ENCODE results near the gene ANKRD13C.
"Not testable (repeated sequence)": the region's sequence is repeated elsewhere in the genome, so short reads cannot be mapped to it uniquely, and the experiment has no call there.

The ANKRD13C gene, protein sequence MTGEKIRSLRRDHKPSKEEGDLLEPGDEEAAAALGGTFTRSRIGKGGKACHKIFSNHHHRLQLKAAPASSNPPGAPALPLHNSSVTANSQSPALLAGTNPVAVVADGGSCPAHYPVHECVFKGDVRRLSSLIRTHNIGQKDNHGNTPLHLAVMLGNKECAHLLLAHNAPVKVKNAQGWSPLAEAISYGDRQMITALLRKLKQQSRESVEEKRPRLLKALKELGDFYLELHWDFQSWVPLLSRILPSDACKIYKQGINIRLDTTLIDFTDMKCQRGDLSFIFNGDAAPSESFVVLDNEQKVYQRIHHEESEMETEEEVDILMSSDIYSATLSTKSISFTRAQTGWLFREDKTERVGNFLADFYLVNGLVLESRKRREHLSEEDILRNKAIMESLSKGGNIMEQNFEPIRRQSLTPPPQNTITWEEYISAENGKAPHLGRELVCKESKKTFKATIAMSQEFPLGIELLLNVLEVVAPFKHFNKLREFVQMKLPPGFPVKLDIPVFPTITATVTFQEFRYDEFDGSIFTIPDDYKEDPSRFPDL

DNA sequence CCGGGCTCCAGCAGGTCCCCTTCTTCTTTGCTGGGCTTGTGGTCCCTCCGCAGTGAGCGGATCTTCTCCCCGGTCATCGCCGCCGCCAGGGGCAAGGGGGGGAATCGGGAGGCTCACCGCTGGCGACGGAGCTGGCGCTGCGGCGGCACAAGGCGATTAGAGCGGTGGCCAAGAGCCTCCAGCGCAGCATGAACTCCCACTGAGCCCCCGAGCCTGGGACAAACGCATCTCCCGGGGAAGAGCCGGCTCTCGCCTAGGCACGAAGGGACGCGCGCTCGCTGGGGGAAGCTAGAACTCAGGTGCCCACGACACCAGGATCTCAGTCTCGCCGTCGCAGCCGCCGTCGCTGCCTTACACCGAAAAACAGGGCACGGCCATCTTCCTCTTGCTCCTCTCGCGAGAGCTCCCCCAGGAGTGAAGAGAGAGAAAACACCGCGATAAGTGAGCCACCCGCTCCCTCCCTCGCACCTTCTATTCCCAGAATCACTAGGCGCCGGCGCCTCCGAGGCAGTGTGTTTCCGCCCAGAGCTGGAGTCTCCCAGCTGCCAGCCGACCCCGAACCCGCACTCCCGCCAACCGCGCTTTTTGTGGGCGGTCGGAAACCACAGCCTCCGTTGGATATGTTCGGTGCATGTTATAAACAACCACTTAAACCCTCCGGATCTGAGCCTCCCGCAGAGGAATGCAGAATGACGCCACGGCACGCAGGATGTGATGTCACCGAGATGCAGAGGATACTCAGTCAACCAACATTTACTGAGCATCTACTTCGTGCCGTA, at the start of gene ANKRD13C:
TSS of gene ANKRD13C (minus strand) at position 391 of the 779 bp plus-strand sequence. CDS start at position 77, 314 bp downstream.
- DNase-seq (ENCODE audit: low read depth, low spot score): peak; percentile 98

DNA sequence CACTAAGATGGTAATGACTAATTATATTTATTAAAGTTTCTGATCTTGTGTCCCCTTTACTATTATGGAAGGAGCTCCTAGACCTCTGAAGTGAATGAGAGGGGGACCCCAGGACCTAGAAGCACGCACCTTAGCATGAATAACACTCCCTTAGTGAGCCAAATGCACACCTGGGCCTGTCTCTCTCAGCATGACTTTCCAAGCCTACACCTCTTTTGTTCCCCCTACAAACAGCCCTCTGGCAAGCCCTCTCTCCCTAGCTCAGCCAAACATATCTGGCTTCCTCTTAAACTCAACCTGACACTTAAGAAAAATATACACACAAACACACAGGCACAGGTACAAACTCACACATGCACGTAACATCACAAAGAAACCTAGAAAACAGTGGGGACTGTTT, 49.2 kb upstream of the ANKRD13C start:
- no peak for DNase-seq (ENCODE audit: low read depth, low spot score)

DNA sequence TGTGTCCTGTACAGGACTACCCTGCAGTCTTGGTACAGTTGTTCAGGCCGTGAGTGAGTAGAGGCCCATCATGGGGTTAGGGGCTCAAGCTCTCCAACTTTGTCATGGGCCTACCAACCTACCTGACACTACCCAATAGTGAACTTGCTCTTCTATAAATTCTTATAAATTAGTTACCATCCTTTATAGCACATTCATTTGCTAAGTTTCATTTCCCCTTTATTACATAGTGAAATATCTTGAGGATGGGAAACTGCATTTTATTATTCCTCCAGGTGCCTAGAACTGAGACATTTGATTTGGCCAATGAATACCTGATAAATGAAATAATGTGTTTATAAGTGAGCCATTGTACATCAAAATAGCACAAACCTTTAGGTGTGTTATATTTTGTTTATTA, 47.5 kb upstream of the ANKRD13C start:
- DNase-seq (ENCODE audit: low read depth, low spot score): no peak

DNA sequence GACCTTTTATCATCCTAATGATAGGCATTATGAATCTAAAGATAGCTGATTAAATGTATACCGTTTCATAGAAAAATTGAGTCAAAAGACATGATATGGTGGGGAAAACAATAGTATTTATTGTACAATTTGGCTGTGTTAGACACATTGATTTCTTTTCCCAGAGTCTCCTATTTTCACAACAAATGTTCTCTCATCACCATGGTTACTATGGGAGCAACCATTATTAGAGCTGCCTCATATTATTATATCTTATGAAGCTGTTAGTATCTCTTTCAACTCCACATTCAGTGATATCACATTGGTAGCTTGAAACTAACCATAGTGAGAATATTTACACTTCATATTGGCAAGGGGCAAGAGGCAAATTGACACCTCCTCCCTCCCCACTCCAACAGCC, 45.8 kb upstream of the ANKRD13C start:
- no peak for DNase-seq (ENCODE audit: low read depth, low spot score)

DNA sequence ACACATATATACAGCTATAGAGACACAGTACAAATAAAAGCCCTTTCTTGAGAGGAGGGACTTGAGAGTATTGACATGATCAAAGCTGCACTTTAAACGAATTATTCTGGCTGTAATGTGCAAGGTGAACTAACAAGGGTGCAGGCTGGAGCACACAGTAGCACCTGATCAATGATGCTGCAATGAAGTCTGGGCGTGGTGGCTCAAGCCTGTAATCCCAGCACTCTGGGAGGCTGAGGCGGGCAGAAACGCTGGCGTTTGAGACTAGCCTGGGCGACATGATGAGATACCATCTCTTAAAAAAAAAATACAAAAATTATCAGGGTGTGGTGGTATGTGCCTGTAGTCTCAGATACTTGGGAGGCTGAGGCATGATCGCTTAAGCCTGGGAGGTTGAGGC, 42.5 kb upstream of the ANKRD13C start:
- no peak for DNase-seq (ENCODE audit: low read depth, low spot score)

DNA sequence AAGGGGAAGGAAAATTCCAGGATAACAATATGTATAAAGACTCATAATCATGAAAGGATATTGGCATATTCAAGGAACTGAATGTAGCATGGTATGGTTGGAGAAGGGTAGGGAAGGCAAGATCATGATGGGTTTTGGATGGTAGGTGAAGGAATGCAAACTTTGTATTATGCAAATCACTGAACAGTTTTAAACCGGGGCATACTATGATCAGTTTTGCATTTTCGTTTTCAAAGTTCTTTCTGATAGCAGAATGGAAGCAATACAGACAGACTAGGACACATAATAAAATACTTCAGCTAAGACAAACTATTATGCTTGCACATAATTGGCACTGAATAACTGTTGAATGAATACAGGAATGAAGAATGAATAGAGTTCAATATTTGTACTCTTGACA, 42.1 kb upstream of the ANKRD13C start:
- no peak for DNase-seq (ENCODE audit: low read depth, low spot score)

DNA sequence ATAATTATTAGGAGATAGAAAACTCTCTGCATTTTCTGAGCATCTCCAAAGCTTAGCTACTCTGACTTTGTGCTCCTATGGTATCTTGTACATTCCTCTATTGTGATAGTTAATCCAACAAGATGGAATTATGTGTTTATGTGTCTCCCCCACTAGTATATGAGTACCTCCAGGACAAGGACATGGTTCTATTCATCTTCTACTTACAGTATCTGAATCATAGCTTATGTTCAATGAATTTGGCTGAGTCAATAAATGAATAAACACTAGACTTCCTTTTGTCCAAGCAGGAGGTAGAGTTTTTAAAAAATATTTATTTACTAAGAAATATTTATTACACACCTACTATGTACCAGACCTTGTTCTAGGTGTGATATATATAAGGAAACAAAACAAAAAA, 38.1 kb upstream of the ANKRD13C start:
- DNase-seq (ENCODE audit: low read depth, low spot score): no peak

DNA sequence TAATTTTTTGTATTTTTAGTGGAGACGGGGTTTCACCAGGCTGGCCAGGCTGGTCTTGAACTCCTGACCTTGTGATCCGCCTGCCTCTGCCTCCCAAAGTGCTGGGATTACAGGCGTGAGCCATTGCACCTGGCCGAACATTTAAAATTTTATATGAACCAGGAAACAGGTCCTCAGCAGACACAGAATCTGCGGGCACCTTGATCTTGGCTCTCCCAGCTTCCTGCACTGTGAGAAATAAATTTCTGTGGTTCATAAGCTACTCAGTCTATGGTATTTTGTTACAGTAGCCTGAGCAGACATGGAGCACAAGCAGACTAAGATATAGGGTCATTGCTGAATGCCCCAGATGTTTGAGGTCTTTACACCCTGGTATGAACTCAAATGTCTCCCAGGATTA, 33.0 kb upstream of the ANKRD13C start:
- DNase-seq (ENCODE audit: low read depth, low spot score): no peak

DNA sequence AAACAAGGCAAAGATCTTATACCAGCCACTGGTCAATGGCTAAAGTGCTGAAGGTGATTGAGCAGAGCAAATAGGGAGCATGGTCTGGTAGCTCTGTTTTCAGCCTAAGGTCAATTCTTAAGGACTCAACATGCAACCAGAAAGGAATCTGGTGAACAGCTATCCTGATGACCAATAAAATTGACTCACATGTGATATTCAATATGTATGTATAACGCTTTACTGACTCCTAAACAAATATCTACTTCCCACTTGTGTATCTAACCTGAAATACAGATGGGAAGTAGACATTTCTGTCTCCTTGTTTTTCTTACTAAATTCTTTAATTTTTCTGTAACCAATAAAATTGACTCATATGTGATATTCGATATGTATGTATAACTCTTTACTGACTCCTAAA, 31.6 kb upstream of the ANKRD13C start:
- DNase-seq (ENCODE audit: low read depth, low spot score): no peak

DNA sequence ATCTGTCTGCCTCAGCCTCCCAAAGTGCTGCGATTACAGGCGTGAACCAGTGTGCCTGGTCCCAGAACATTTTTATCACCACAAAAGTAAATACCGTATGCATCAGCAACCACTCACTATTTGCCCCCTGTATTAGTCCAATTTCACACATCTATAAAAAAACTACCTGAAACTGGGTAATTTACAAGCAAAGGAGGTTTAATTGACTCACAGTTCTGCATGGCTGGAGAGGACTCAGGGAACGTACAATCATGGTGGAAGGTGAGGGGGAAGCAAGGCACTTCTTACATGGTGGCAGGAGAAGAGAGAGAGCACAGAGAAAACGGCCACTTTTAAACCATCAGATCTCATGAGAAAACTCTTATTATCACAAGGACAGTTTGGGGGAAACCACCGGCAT, 31.0 kb upstream of the ANKRD13C start:
- DNase-seq (ENCODE audit: low read depth, low spot score): no peak

DNA sequence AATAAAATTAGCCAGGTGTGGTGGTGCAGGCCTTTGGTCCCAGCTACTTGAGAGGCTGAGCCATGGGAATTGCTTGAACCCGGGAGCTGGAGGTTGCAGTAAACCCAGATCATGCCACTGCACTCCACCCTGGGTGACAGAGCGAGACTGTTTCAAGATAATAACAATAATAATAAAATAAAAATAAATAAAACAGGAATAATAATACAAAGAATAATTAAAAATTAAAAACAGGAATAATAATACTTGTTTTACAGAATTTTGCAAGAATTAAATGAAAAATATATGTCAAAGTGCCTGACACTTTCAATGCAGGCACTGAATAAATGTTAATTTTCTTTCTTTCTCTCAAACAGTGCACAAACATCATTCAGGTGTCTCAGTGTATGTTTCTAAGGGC, 30.0 kb upstream of the ANKRD13C start:
- DNase-seq (ENCODE audit: low read depth, low spot score): no peak

DNA sequence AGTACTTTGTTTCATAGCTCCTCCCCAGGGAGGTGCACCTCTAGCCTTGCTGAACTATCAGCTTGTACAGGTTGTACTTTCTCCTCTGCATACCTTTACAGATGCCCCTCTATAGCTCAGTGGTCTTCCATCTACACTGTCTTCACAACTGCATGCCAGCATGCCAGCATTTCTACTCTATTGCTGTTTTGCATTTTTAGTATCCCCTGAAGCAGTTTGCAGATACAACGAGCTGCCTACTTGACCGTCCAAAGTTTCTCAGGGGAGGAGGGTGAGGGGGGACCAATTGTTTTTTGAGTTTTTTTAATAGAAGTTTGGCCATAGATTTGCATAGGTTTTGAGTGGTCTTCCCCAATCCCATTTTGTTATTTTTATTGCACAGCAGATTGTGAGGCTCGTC, 29.0 kb upstream of the ANKRD13C start:
- no peak for DNase-seq (ENCODE audit: low read depth, low spot score)

DNA sequence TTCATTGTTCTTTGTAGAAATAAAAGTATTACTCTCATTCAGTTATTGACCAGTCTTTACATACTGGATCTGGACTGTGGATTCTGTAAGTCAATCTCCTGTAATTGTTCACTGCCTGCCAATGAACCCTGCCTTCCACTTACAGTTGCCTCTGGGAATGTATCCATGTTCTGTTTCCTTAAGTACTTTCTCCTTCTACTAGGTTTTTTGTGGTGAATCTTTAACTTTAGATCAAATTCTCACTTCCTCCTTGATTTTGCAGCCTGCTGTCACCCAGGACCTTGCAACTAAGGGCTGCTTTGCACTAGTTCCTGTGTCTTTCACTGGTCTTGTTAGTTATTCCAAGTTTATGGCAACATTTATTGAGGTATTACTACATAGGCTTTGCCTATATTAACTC, 28.2 kb upstream of the ANKRD13C start:
- no peak for DNase-seq (ENCODE audit: low read depth, low spot score)

DNA sequence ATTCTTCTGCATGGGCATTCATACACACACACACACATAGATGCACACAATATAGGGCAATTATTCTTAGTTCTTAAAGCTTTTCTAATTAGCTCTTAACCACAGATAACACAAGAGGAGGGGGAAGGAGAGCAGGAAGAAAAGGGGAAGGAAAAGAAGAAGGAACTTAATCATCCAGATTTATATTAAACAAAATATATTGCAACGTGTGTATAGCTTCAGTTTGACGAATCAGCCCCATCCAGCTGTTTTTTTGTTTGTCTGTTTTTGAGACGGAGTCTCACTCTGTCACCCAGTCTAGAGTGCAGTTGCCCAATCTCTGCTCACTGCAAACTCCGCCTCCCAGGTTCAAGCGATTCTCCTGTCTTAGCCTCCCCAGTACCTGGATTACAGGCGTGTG, 21.7 kb upstream of the ANKRD13C start:
- DNase-seq (ENCODE audit: low read depth, low spot score): no peak

DNA sequence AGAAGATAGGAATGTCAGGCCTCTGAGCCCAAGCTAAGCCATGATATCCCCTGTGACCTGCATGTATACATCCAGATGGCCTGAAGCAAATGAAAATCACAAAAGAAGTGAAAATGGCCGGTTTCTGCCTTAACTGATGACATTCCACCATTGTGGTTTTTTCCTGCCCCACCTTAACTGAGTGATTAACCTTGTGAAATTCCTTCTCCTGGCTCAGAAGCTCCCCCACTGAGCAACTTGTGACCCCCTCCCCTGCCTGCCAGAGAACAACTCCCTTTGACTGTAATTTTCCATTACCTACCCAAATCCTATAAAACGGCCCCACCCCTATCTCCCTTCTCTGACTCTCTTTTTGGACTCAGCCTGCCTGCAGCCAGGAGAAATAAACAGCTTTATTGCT, 19.1 kb upstream of the ANKRD13C start:
- DNase-seq (ENCODE audit: low read depth, low spot score): peak; percentile 82

DNA sequence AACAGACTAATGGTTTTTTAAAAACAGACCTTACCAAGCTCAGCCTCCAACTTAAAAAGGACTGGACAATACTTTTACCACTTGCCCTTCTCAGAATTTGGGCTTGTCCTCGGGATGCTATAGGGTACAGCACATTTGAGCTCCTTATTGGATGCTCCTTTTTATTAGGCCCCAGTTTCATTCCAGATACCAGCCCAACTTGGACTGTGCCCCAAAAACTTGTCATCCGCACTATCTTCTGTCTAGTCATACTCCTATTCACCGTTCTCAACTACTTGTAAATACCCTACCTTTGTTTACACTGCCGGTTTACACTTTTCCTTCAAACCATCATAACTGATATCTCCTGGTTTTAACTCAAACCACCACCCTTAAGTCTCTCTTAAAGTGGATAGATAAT, 17.9 kb upstream of the ANKRD13C start:
- no peak for DNase-seq (ENCODE audit: low read depth, low spot score)

DNA sequence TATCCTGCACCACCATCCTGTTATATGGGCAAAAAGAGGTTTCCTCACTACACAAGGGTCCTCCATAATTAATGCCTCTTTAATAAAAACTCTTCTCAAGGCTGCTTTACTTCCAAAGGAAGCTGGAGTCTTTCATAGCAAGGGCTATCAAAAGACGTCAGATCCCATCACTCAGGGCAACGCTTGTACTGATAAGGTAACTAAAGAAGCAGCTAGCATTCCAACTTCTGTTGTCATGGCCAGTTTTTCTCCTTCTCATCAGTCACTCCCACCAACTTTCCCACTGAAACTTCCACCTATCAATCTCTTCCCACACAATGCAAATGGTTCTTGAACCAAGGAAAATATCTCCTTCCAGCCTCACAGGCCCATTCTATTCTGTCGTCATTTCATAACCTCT, 17.1 kb upstream of the ANKRD13C start:
- not testable (repeated sequence) for DNase-seq (ENCODE audit: low read depth, low spot score)

DNA sequence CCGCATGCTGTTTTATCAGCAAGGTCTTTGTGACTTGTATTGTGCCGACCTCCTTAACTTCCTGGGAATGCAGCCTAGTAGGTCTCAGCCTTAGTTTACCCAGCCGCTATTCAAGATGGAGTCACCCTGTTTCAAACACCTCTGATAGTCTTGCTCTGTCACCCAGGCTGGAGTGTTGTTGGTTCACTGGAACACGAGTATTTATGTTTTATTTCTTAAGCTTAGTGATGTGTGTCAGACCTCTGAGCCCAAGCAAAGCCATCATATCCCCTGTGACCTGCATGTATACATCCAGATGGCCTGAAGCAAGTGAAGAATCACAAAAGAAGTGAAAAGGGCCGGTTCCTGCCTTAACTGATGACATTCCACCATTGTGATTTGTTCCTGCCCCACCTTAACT, 12.9 kb upstream of the ANKRD13C start:
- DNase-seq (ENCODE audit: low read depth, low spot score): peak; percentile 49

DNA sequence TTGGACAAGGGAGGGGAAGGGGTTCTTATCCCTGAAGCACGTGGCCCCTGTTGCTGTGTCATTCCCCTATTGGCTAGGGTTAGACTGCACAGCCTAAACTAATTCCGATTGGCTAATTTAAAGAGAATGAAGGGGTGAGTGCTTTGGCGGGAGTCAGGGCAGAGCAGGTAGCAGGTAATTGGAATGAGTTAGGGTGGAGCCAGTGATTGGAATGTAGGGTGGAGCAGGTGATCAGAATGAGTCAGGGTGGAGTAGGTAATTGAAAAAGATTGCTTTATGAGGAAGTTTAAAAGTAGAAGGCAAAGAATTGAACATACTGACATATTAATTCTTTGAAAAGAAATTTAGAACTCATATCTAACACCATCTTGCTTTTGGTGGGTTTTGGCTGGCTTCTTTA, 12.5 kb upstream of the ANKRD13C start:
- DNase-seq (ENCODE audit: low read depth, low spot score): peak; percentile 43

DNA sequence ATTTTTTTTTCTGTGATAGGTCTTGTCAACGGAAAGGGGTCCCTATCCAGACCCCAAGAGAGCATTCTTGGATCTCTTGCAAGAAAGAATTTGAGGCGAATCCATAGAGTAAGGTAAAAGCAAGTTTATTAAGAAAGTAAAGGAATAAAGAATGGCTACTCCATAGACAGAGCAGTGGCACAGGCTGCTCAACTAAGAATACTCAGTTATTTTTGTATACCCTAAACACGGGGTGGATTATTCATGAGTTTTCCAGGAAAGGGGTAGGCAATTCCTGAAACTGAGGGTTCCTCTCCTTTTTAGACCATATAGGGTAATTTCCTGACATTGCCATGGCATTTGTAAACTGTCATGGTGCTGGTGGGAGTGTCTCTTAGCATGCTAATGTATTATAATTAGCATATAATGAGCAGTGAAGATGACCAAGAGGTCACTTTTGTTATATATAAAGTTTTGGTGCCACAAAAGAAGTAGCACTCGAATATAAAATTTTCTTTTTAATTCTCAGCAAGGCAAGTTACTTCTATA, 12.0 kb upstream of the ANKRD13C start:
- DNase-seq (ENCODE audit: low read depth, low spot score): not testable (repeated sequence)

DNA sequence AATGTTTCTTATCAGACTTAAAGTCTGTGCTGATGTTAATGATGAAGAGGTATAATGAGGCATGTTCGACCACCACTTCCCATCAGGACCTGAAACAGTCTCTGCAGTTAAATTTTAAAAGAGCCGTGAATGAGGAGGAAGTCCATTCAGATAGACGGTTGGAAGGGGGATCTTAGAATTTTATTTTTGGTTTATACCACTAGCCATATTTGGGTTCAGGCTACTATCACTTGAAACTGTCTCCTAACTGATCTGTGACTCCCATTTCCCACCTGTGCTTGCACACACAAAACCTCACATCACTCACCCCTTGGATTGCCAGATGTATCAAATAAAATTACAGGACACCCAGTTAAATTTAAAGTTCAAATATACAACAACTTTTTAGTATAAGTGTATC, 9.9 kb upstream of the ANKRD13C start:
- DNase-seq (ENCODE audit: low read depth, low spot score): no peak

DNA sequence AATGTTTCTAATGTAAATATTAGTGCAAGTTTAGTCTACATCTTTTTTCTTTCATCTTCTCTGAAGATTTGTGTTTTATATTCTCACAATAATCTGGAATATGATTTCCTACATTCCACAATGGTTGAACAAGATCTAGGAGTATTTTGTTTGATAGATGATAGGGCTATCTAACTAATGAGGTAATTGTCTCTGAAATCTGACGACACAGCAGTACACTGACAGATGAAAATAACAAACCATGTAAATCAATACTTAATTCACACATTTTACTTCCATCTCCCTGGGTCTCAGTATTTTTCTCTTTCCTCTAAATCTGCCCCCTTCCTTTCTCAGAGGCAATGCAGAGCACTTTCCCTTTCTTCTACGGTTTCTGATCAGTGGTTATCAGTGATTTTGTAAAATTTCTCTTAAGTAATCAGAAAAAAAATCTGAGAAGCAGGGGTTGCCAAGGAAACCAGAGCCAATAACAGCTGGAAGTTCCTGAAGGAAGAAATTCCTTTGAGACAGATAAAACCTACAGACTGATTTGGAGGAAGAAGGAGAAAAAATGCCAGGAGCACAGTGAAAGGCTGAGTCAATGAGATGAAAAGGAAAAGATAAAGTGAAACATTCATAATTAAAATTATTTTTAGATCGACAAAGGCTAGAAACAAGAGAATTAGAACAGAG, 7.3 kb upstream of the ANKRD13C start:
- DNase-seq (ENCODE audit: low read depth, low spot score): peak; percentile 17
